ENCODE measurements around the gene HTD2. TPM values are rescaled to one million over a fixed set of nuclear protein-coding genes. Genes with fewer than 3 reads are reported as not detected.

HTD2 gene
- polyA plus RNA-seq, 10 donors: 8.2 to 15.4 (median 10.2) TPM

- DNase-seq: no peak
Observed at GRCh38 chr3:58356054-58356453, 49.7 kb downstream of the HTD2 start.

- no peak for DNase-seq
Observed at GRCh38 chr3:58357402-58357801, 51.1 kb downstream of the HTD2 start.

- DNase-seq: no peak
Observed at GRCh38 chr3:58358092-58358491, 51.8 kb downstream of the HTD2 start.

GRCh38 chr3:58358808-58359207, 52.5 kb downstream of the HTD2 start:
- DNase-seq: no peak

GRCh38 chr3:58359621-58360020, 53.3 kb downstream of the HTD2 start:
- DNase-seq: no peak

- DNase-seq: no peak
Observed at GRCh38 chr3:58361866-58362265, 55.5 kb downstream of the HTD2 start.

GRCh38 chr3:58366699-58367098, 60.4 kb downstream of the HTD2 start:
- DNase-seq: no peak

GRCh38 chr3:58369038-58369437, 62.7 kb downstream of the HTD2 start:
- DNase-seq: no peak

Other genes with a start within 250 kb of the HTD2 start
- 1 to 10 TPM in 3 of 10 donors, under 1 TPM in 7; 0.23 to 2.1 (median 0.79) TPM for gene DNASE1L3, start 95.5 kb upstream of the HTD2 start, polyA plus RNA-seq (ENCODE audit: insufficient read length in 10 of 10)
- 1 to 10 TPM; 3.6 to 6.8 (median 4.2) TPM for gene ABHD6, start 68.7 kb upstream of the HTD2 start, polyA plus RNA-seq (ENCODE audit: insufficient read length in 10 of 10)
- gene RPP14, start 275 bp upstream of the HTD2 start, polyA plus RNA-seq (ENCODE audit: insufficient read length in 10 of 10): 10 to 100 TPM; 14.2 to 27.0 (median 20.3) TPM
- gene PXK, start 26.4 kb downstream of the HTD2 start, polyA plus RNA-seq (ENCODE audit: insufficient read length in 10 of 10): 10 to 100 TPM; 14.2 to 29.3 (median 20.2) TPM
- gene PDHB, start 127.3 kb downstream of the HTD2 start, polyA plus RNA-seq (ENCODE audit: insufficient read length in 10 of 10): 10 to 100 TPM; 71.8 to 85.7 (median 78.2) TPM
- 10 to 100 TPM in 9 of 10 donors, 1 to 10 TPM in 1; 9.5 to 15.4 (median 13.4) TPM for gene KCTD6, start 185.6 kb downstream of the HTD2 start, polyA plus RNA-seq (ENCODE audit: insufficient read length in 10 of 10)
- gene ACOX2, start 230.7 kb downstream of the HTD2 start, polyA plus RNA-seq (ENCODE audit: insufficient read length in 10 of 10): 10 to 100 TPM; 17.9 to 40.4 (median 24.2) TPM

All from muscle of back (tissue), 11 donors.